Esophagus muscularis mucosa (tissue), 3 donors: ENCODE data around the gene DLK1.

Source experiments
- CTCF ChIP-seq, 3 experiments: fragments of 200-600 bp in 2 of 3; fragments of 450-650 bp in 1 of 3; sonication (generic) in 2 of 3; IDR thresholded peaks; one replicate each; pipeline ENCODE4 v1.5.1; 2017 to 2019; ENCODE audit warnings: antibody characterized with exemption in 3 of 3, mild to moderate bottlenecking in 2 of 3, moderate library complexity in 1 of 3
- POLR2A ChIP-seq: fragments of 450-650 bp; IDR thresholded peaks from one replicate; pipeline ENCODE4 v1.6.1; 2017; ENCODE audit warnings: antibody characterized with exemption, moderate library complexity, mild to moderate bottlenecking, low read depth
- POLR2AphosphoS5 ChIP-seq, 2 donors: sonication (generic); formaldehyde crosslinking; IDR thresholded peaks; one replicate each; pipeline ENCODE4 v1.6.1; 2017; ENCODE audit warnings: antibody characterized with exemption in 2 of 2

DNA sequence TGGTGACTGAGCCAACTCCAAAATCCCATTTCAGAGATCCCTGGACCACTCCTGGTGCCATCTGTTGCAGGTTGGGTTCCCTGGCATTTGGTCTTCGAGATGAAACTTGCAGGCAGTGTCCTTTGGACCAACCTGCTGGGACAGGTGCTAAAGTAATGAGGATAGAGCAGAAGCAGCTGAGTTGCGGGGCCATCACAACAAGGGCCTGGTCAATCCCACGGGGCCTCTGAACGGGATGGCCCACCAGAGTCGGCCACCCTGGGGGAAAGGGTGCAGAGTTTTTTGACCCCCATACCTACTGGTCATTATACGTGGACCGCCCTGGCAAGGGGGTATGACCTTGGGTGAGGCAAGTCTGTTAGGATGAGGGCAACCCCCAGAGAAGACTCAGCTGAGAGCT lies 39.3 kb downstream of the DLK1 start:
- no peak for TF ChIP-seq CTCF (IDR thresholded peaks at IDR 0.05)
- no peak for TF ChIP-seq POLR2AphosphoS5 (IDR thresholded peaks at IDR 0.05)
- TF ChIP-seq POLR2A = no peak
